GM18858 (cell line): ENCODE results near the gene MAPKAP1.

Experiments used
- ATAC-seq: cut with Tn5 transposase; IDR thresholded peaks from one replicate; pipeline ENCODE4 v1.9.1; 2021; ENCODE audit not compliant: unreplicated experiment

MAPKAP1 gene

GRCh38 chr9:125435776-125436612, 271.0 kb downstream of the MAPKAP1 start:
- ATAC-seq: no peak

GRCh38 chr9:125434986-125435775, 271.8 kb downstream of the MAPKAP1 start:
- no peak for ATAC-seq

- ATAC-seq: no peak
These were observed 273.5 kb downstream of the MAPKAP1 start for GRCh38 chr9:125433461-125434011.

DNA sequence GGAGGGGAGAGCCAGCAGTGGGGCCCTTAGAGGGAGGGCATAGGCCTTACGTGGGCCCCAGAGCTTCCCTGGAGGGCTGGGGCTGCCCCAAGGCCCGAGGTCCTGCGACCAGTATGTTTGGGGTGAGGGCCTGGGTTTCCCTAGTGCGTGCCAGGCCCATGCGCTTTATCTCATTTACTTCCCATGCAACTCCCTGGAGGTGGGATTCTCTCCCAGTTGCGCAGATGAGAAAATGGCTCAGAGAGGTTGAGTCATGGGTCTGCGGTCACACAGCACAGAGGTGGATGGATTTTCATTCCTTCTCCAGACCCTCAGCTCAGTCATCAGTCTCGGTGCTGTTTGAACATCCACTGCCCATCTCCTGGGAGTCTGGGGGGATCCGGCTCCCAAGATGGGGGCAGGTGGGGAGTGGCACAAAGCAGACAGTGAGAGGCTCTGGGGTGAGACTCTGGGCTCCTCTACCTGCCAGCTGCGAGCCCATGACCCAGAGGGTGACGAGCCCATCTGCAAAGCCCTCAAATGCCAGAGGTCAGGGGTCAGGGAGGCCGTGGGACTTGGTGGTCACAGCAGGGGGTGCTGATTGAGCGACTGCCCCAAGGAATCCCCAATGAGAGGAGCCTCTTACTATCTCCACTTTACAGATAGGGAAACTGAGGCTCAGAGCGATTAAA, 274.2 kb downstream of the MAPKAP1 start:
- no peak for ATAC-seq

DNA sequence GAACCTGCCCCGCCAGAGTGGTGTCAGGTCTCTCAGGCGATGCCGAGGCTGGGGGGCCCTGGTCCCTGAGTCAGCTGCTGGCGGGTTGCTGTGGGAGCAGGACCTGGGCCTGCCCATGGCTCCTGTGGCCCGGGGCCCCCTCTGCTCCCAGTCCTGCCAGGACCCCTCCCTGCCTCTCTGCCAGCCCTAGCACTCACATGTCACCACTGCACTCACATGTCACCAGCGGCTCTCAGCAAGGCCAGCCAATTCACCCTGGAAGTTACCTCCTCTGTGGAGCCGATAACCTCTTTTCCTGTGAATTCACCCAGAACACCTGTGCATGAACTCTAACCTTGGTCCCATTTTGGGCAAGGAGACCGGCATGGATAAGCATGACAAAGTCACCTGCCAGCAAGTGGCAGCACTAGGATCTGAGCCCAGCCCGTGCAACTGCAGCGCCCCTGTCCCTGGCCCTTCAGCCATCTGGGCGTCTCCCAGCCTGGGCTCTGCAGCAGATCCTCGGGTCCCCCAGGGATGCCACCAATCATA, 275.2 kb downstream of the MAPKAP1 start:
- no peak for ATAC-seq

- no peak for ATAC-seq
These were observed 276.0 kb downstream of the MAPKAP1 start for GRCh38 chr9:125431012-125431305.

- ATAC-seq: no peak
These were observed 276.6 kb downstream of the MAPKAP1 start for GRCh38 chr9:125430161-125431011.

- ATAC-seq: no peak
These were observed 277.4 kb downstream of the MAPKAP1 start for GRCh38 chr9:125429476-125430160.

GRCh38 chr9:125428902-125429467, 278.0 kb downstream of the MAPKAP1 start:
- no peak for ATAC-seq

DNA sequence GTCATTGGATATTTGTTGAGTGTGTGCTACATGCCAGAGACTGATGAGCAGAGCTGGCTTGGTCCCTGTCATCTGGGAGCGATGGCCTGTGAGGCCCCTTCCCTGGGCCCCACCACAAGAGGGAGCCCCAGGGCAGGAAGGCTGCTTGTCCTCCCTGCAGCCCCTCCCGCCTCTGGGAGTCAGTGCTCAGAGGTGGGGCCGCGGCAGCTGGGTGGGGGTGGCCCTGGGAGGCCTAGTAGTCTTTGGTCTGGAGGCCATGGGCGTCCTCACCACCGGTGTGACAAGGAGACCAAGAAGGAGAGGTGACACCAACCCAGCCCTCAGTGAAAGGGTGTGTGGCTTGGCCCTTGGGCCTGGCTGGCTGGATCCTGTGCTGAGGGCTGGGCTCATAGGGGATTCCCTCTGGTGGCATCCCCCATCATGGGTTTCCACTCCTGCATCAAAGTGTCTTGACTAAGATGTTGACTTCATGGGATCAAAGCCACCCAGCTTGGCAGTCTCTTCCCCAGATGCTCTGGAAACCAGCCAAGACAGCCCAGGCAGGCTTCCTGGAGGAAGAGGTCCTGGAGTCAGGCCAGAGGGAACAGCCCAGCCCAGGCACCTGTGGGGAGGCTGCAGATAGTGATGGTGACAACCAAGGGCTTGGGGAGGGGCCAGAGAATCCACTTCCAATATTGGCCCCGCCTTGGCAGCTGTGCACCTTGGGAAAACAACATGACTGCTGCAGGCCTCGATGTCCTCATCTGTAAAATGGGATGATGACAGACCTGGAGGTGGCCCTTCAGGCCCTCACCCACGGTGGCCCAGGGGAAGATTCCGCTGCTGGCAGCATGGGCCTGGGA, 278.7 kb downstream of the MAPKAP1 start:
- ATAC-seq: no peak

DNA sequence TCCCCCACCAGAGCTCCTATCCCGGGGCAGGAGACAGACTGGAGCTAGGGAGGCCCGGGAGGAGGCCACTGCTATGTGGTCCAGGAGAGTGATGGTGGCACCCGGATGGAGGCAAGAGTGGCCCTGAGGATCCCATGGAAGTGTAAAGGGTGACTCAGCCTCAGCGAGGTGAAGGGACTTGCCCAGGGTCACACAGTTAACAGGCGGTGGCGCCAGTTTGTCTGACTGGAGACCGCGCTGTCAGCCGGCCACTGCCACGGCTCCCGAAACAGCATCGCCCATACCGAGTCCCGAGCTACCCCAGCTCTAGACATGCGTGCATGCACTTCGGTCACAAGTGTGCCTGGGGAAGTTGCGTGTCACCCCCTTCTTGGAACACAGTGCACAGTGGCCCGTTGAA, 279.5 kb downstream of the MAPKAP1 start:
- ATAC-seq: no peak

GRCh38 chr9:125426926-125427325, 280.1 kb downstream of the MAPKAP1 start:
- no peak for ATAC-seq

GRCh38 chr9:125425901-125426515, 281.0 kb downstream of the MAPKAP1 start:
- no peak for ATAC-seq

DNA sequence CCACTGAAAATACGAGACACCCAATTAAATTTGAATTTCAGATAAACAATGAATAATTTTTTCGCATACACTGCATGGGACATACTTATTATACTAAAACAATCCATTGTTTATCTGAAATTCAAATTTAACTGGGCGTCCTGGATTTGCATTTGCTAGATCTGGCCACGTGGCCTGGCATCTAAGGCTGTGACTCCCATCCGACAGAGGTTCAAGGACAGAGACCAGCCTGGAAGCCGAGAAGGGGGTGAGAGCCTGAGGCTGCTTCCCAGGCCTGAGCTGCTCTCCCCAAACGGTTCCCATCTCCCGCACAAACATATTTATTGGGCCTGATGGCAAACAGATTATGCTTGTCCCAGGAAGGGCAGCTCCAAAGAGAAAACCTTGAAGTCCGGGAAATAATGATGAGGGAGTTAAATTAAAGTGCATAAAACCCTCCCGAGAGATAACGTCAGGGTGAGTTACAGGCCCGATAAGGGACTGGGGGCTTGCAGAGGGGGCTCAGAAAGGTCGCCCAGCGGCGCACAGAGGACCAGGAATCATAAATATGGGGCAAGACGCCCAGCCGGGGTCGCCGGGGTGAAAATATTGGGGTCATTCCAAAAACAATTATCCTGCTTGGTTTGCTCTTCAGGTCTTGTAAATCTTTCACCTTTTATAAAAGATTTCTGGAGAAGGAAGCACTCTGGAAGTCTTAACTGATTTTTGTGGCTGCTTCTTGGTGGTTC, 281.7 kb downstream of the MAPKAP1 start:
- no peak for ATAC-seq

DNA sequence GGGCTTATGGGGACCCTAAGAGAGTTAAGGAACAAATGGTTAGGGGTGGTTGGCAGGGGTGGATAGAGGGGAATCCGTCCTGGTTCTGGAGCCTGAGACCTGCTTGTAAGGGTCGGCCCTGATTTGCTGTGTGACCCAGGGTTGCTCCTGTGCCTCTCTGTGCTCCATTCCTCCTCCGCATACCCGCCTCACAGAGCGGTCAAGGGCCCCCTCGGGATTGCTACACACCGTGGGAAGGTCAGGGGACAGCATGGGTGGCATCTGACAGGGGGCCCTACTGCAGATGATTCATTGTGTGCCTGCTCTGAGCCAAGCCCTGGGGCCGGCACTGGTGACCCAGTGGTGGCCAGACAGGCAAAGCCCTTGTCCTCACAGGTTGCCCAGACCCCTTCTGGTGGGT, 283.0 kb downstream of the MAPKAP1 start:
- no peak for ATAC-seq

- no peak for ATAC-seq
These were observed 284.2 kb downstream of the MAPKAP1 start for GRCh38 chr9:125422853-125423252.

DNA sequence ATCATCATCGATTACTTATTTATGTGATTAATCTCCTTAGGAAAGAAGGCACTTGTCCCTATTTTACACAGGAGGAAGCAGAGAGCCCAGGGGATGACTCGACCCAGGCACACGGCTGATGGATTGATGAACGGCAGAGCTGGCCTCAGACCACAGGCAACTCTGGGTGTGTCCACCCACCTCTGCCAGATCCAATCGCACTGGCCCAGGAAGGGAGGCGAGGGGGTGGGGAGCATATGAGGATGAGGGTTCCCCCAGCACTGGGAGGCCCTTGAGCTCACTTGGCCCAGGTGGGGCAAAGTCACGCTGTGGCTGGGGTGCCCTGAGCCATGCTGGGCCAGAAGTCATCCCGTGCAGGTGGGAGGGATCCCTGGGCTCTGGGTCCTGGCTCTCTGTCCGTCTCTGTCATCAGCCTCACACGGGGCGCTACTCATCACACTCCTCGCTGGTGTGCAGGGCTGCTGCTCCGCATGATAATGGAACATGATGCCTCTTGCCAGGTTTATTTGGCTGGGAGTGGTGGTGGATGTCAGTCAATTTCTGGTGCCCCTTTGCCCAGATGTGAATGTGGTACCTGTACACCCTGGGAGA, 285.3 kb downstream of the MAPKAP1 start:
- ATAC-seq: no peak
